ENCODE measurements around the gene CNTNAP2. TPM values are rescaled to one million over a fixed set of nuclear protein-coding genes. Genes with fewer than 3 reads are reported as not detected.

The CNTNAP2 gene
- total and polyA plus RNA-seq, 9 donors: 0.24 to 7.0 (median 1.5) TPM

DNA sequence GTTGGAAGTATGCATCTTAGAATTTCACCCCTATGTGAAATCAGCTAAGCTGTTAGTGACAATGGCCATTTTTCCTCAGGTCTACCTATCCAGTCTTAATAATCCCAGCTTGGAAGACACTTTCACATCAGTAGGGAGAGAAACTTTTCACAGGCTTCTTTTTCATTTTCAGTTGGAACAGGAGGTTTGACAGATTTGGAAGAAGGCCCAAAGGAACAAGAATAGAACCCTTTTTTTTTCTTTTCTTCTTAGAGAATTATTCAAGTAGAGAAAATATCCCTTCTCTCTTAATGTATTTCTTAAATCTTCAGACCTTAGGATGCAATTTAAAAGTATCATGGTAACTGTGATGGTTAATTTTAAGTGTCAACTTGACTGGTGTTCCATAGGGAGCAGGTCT is 2063.5 kb downstream of the CNTNAP2 start:
- Histone ChIP-seq H3K27me3 (no peaks in the 10 kb centered on the region), H3K36me3 (no peaks in the 10 kb centered on the region), H3K4me1 (ENCODE audit: insufficient read depth) (peaks cover 7% of the 10 kb centered on the region), H3K9me3 (no peaks in the 10 kb centered on the region), H3K4me3 (no peak overlapping the region), H3K27ac (no peak overlapping the region)
- no peak for DNase-seq
- TF ChIP-seq EP300 (IDR thresholded peaks at IDR 0.05) (no peak), CTCF (IDR thresholded peaks at IDR 0.05) (no peak), POLR2A (IDR thresholded peaks at IDR 0.05) (no peak)
- intact Hi-C loops (cut with DNase I): no loop called here

GRCh38 chr7:148182264-148182663 is 2065.7 kb downstream of the CNTNAP2 start:
- Histone ChIP-seq H3K27ac (no peak overlapping the region), H3K4me1 (ENCODE audit: insufficient read depth) (peaks cover 6% of the 10 kb centered on the region), H3K9me3 (no peaks in the 10 kb centered on the region), H3K27me3 (no peaks in the 10 kb centered on the region), H3K36me3 (no peaks in the 10 kb centered on the region), H3K4me3 (no peak overlapping the region)
- no peak for DNase-seq
- WGBS, 3 donors: 13 to 47% (median 23%) methylated on average over 5 of the region's 5 CpGs
- intact Hi-C loops (cut with DNase I): no loop called here
- TF ChIP-seq CTCF (IDR thresholded peaks at IDR 0.05) (no peak), EP300 (IDR thresholded peaks at IDR 0.05) (no peak), POLR2A (IDR thresholded peaks at IDR 0.05) (no peak)

- WGBS, 3 donors: 1 to 19% (median 8%) methylated on average over 5 of the region's 5 CpGs
- no peak for DNase-seq
- TF ChIP-seq CTCF (IDR thresholded peaks at IDR 0.05) (no peak), EP300 (IDR thresholded peaks at IDR 0.05) (no peak), POLR2A (IDR thresholded peaks at IDR 0.05) (no peak)
- Histone ChIP-seq H3K4me1 (ENCODE audit: insufficient read depth) (peaks cover 4% of the 10 kb centered on the region), H3K4me3 (no peak overlapping the region), H3K27ac (no peak overlapping the region), H3K9me3 (no peaks in the 10 kb centered on the region), H3K36me3 (no peaks in the 10 kb centered on the region), H3K27me3 (no peaks in the 10 kb centered on the region)
- intact Hi-C loops (cut with DNase I): no loop called here
Measured at GRCh38 chr7:148185041-148185440, 2068.4 kb downstream of the CNTNAP2 start.

GRCh38 chr7:148187471-148187870 is 2070.9 kb downstream of the CNTNAP2 start:
- Histone ChIP-seq H3K9me3 (no peaks in the 10 kb centered on the region), H3K36me3 (no peaks in the 10 kb centered on the region), H3K4me3 (no peak overlapping the region), H3K4me1 (ENCODE audit: insufficient read depth) (peaks cover 6% of the 10 kb centered on the region), H3K27me3 (no peaks in the 10 kb centered on the region), H3K27ac (no peak overlapping the region)
- DNase-seq: no peak
- intact Hi-C loops (cut with DNase I): no loop called here
- WGBS, 3 donors: 49 to 65% (median 59%) methylated on average over 6 of the region's 6 CpGs
- TF ChIP-seq CTCF (IDR thresholded peaks at IDR 0.05) (no peak), EP300 (IDR thresholded peaks at IDR 0.05) (no peak), POLR2A (IDR thresholded peaks at IDR 0.05) (no peak)
